Kidney tubule cell (primary cell): ENCODE results near the gene CCL19.
A peak's percentile ranks its signal among the peaks of the same experiment; 100 is the strongest.

Experiments used
- DNase-seq: peaks from one replicate; pipeline ENCODE4 v3.0.0-alpha.2; 2018; ENCODE audit warnings: low spot score

Gene CCL19

DNA sequence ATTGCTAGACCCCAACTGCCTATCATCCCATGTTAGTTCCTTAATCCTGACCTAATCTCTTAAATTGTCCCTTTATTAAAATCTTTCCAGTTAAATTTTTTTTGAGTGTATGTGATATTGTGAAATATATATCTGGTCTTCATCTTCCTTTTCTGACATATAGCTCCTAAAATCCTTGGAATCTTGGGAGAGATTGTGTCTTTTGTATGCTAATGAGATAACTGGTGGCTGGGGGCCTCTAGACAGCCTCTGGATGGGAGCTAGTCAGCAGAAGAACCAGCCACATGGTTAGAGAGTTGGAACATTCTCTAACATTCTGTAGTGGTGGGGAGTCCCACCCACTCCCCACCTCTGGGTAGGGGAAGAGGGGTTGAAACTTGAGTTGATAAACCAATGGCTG lies 3.7 kb upstream of the CCL19 start:
- no peak for DNase-seq

GRCh38 chr9:34693560-34693959 lies 2.5 kb upstream of the CCL19 start:
- no peak for DNase-seq

DNA sequence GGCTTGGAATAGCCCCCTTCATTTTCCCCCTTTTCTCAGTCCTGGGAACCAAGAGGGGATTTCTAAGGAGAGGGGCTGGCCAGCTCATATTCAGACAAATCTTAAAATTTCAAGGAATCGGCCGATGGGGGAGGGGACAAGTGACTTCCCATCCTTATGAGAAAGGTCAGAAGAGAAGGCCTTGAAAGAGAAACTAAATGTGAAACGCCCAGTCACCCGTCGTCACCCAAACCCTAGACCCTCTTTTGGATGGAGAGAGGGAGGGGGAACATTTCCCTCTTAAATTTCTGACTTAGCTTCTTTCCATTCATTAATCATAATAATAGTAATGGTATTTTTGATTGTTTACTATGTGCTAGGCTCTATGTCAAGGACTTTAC lies 850 bp upstream of the CCL19 start:
- DNase-seq: no peak

GRCh38 chr9:34689512-34689911 lies 1.6 kb downstream of the CCL19 start:
- DNase-seq: no peak

DNA sequence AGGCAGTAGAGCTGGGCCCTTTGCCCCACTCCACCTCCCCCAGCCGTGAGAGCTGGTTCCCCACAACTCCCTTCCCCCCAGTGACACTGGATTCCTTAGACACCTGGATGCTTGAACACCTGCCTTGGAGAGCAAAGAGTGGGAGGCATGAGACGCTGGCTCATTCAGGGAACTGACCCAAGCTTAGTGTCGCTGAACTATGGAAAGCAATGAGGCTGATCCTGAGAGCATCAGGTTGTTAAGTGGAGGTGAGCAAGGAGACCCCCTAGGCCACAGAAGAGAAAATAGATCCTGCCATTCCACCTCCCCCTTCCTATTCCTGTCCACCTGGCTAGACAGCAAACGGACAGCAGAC lies 2.0 kb downstream of the CCL19 start:
- no peak for DNase-seq

GRCh38 chr9:34688329-34689115 lies 2.6 kb downstream of the CCL19 start:
- no peak for DNase-seq

- DNase-seq: no peak
Observed at GRCh38 chr9:34687276-34688030, 3.6 kb downstream of the CCL19 start.

- no peak for DNase-seq
Observed at GRCh38 chr9:34686732-34687131, 4.3 kb downstream of the CCL19 start.

DNA sequence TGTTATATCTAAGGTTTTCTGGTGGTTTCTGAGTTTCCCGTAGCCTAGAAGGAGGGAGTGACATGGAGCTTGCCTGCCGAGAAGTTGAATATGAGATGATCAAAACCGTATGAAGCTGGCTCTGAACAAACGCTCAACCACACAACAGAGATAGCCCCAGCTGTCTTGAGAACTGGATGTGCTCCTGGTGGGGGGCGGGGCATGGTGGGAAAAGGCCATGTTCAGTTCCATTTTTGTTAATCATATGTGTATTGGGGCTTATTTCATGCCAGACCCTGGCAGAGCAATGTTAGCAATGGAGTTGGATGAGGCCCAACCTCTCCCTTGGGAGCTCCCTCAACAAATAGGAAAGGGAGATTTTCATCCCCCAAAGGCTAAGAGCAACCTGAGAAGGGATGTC lies 4.8 kb downstream of the CCL19 start:
- no peak for DNase-seq

DNA sequence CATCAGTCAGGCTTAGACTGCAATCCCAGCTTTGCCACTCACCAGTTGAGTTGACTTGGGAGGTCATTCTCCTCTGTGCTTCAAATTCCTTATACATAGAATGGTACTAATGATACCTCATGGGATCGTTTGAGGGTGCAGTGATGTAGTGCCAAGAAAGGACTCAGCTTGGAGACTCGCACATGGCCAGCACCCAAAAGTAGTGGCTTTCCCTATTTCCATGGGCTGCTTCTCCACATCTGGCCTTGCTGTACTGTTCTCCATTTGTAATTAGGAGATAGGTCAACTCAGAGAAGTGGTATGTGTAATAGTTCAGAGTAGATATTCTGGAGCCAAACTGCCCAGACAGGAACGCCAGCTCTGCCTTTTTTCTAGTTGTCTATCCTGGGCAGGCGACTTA lies 5.5 kb downstream of the CCL19 start:
- DNase-seq: no peak

GRCh38 chr9:34684816-34685215 lies 6.3 kb downstream of the CCL19 start:
- no peak for DNase-seq

DNA sequence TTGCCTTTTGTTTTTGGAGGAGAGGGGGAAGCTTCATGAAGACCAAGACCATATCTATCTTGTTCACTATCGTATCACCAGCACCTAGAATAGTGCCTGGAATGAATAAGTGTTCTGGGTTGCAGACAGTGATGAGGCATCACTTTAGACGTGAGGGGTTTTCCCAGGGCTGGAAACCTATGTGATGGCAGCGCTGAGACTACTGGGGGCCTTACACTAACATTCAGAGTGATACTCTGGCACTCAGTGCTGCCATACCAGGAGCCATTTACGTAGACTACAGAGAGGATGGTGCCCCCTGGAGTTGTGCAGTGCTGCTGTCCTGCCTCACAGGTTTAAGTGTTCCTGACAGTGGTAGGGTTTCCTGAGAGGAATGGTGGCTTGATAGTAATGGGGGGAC lies 6.9 kb downstream of the CCL19 start:
- no peak for DNase-seq

DNA sequence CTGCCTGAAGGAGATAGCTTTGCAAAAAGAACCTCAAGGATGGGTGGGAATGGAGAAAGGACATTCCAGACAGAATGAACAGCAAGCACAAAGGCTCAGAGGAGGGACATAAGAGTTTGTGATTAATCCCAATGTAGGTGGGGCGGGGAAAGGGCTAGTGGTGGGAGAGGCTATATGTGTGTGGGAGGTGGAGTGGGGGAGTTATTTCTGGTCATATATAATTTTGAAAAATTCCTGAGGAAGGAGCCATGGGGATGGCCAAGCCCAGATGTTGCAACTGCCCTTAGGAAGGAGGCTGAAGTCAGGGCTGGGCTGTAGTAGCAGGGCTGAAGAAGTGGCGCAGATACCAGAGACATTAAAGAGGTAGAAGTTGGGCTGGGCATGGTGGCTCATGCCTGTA lies 15.2 kb downstream of the CCL19 start:
- no peak for DNase-seq

- DNase-seq: peak; percentile 49
Observed at GRCh38 chr9:34675048-34675714, 15.9 kb downstream of the CCL19 start.

DNA sequence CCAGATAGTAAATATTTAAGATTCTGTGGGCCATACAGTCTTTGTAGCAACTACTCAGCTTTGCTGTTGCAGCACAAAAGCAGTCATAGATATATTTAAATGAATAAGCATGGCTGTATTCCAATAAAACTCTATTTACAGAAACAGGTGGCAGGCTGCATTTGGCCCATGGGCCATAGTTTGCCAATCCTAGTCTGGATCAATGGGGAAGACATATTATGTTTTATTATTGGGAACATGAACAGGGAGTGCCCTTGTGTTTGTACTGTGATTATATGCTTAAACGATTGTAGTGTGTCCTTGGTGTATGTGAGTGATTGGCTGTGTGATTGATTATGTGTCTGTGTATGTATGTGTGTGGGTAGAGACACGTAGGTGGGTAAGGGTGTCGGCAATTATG lies 16.6 kb downstream of the CCL19 start:
- no peak for DNase-seq

GRCh38 chr9:34671307-34671706 lies 19.8 kb downstream of the CCL19 start:
- DNase-seq: no peak

DNA sequence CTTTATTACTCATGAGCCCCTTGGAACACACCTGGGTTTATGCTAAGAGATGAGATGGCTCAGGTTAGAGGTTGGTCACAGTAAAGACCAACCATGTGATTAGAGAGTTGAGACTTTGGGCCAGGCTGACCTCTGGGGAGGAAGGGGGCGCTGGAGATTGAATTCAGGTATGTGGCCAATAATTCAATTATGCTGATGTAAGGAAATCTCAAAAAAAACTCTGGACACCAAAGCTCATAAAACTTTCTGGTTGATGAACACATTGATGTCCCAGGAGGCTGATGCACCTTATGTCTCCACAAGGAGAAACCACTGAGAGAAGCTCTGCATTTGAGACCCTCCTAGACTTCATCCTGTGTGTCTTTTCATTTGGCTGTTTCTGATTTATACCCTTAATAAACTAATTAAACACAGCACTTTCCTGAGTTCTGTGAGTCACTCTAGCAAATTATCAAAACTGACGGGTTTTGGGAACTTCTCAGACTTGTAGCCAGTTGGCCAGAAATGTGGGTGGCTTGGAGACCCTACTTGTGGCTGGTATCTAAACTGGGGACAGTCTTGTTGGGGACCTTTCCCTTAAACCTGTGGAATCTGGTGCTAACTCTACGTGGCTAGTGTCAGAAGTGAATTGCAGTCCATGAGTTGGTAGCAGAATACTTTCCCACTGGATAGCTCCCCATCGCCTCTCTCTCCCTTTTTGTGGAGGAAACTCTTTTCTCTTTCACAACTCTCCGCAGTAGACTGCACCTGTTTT lies 21.1 kb downstream of the CCL19 start:
- no peak for DNase-seq

DNA sequence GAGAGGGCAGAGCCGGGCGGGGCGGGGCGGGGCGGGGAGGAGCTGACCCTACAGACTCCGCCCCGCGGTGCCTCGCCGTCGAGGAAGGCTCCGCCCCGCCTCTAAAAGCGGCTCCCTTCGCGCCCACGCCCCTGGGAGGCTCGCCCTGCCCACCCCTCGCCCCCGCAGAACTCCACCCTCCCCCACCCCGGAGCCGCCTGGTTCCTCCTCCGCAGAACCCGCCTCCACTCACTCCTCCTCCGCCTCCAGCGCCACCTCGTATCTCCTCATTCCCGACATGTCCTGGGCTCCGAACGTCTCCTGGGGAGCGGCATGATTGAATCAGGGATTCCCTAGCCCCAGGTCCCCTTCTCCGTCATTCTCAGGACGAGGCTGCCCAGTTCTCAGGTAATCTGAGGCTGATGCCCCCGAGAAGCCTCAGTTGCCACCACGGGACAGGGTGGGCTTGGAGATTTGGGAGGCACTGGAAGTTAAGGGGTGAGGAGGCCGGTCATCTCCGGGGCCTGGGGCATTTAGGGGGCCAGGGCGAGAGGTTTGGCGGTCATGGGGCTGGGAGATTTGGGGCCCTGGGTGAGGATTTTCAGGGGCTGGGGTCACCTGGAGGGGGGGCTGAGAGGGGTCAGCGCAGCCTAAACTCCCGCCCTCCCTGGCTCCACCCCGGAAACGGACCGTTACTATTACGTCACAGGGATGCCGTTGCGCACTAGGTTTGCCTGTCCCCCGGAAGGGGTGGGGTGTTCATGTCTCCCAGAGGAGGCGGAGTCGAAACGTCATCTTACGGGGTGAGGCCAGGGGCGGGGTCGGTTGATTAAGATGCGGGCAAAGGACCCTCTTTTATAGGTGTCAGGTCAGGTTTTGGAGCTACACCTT lies 25.5 kb downstream of the CCL19 start:
- peak; percentile 93 for DNase-seq

DNA sequence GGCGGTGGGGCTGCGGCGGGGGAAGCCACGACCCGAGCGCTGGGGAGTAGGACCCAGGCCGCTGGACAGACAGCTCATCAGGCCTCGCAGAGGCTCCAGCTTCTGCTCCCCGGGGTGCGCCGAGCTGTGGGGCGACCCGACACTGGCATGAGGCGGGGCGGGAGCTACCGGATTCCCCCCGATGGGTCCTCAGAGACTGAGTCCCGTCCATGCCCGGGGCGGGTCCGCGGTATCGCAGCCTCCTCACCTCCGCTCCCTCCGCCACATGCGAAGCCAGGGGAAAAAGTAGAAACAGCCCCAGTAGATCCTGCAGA lies 26.1 kb downstream of the CCL19 start:
- DNase-seq: no peak

DNA sequence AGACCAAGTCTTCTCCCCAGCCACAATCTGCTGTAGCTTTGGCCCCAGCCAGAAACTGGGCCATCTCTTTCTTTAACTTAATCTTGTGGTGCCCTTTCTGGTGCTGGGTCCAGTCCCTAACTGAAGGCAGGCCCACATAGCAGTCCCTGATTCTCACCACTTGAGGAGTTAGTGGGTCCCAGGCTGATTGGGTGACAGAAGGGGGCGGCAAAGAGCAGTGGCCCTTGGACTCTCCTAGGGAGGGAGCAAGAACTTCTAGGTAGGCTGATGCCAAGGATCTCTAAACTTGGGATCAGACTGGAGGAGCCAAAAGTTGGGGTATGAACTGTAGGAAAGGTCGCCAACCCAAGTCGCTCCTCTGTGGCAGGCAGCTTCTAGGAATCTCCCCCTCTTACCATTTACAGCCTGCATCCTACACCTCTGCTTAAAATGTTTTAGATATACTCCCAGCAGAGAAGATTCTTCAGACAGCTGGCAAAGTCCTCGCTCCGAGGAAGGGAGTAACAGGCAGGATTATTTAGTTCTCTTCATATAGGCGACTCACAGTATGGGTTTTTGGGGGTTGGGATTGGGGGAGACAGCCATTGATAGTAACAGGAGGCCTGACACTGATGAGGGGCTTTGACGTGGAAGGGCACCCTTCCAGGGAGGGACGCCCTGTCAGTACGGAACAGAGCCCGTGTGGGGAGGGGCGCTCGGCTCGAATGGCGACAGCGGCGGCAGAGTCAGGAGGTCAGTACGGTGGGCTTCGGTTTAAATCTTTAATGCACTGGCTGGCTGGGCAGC lies 26.6 kb downstream of the CCL19 start:
- DNase-seq: peak; percentile 82

DNA sequence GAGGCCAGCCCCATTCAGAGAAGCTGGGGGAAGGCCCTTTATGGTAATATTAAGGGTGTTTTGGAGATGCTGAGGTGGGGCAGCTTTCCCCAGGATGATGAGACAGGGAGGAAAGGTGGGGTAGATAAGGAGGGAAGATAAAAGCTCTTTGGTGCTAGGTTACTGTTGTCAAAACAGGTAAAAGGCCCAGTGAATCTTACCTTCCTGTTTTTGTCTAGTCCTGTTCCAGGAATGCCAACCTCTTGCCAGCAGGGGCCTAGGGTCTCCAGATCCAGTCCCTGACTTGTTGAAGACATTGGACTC lies 27.8 kb downstream of the CCL19 start:
- no peak for DNase-seq
